GM18520 (cell line): ENCODE data around the gene EHD2.
"Not testable (repeated sequence)": the region's sequence is repeated elsewhere in the genome, so short reads cannot be mapped to it uniquely, and the experiment has no call there.

Source experiments
- ATAC-seq: cut with Tn5 transposase; IDR thresholded peaks from one replicate; pipeline ENCODE4 v1.9.1; 2021; ENCODE audit not compliant: unreplicated experiment

Gene EHD2

DNA sequence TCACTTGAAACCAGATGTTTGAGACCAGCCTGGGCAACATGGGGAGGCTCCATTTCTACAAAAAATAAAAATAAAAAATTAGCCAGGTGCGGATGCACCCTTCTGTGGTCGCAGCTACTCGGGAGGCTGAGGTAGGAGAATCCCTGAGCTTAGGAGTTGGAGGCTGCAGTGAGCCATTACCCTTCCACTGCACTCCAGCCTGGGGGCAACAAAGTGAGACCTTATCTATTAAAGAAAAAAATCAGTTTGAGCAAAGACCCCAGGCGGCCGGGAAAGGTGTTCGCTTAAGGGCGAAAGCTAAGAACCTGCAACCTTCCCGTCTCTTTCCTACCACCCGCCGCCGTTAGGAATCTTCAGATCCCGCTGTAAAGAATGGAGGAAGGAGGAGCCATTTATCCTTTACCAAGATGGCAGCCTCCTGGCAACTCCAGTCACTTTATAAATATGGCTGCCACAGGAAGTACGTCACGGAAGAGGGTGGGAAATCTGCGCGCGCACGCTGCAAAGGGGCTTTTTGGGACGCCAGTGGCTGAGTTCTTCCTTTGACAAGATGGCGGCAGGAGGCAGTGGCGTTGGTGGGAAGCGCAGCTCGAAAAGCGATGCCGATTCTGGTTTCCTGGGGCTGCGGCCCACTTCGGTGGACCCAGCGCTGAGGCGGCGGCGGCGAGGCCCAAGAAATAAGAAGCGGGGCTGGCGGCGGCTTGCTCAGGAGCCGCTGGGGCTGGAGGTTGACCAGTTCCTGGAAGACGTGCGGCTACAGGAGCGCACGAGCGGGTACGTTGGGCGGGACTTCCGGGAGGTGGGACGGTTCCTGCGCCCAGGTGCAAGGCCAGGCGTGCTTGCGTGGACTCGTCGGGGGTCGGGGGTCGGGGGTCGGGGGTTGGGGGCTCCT is 32.0 kb downstream of the EHD2 start, which contains the start of gene NOP53:
Gene NOP53, plus strand, starts transcription at position 537 of the 892 bp plus-strand sequence. Its CDS starts 14 bp downstream, at position 551.
- peak; percentile 66 for ATAC-seq

DNA sequence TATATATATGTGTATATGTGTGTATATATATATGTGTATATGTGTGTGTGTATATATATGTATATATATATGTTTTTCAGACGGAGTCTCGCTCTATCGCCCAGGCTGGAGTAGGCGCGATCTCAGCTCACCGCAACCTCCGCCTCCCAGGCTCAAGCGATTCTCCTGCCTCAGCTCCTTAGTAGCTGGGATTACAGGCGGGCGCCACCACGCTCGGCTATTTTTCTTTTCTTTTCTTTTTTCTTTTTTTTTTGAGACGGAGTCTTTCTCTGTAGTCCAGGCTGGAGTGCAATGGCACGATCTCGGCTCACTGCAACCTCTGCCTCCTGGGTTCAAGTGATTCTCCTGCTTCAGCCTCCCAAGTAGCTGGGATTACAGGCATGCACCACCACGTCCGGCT is 32.9 kb downstream of the EHD2 start:
- ATAC-seq = not testable (repeated sequence)

DNA sequence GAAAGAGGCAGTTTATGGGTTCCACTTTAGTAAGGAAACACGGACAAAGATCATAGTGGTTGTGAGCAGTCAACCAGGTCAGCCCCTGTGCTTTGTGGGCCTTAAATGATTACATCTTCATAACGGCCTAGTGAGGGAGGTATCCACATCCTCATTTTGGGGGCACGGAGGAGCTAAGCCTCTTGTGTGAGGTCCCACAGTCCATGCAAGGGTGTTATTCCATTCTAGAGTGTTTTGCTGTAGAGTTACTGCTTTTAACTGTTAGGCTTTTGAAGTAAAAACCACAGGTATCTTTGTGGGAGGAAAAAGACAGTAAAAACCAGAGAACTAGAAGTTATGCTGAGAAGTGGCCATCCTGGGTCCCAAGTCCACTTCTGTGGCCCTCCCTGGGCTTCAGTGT is 36.1 kb downstream of the EHD2 start:
- ATAC-seq = no peak

DNA sequence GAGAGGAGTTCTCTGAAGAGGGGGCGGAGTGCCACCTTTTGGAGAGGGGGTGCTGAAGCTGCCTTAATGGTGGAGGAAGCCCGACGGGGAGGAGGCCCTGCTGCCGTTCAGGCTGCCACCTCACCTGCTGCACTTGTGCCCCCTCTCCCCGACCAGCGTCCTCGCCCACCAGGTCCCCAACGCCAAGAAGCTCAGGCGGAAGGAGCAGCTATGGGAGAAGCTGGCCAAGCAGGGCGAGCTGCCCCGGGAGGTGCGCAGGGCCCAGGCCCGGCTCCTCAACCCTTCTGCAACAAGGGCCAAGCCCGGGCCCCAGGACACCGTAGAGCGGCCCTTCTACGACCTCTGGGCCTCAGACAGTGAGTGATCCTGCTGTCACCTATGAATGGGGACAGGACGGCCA is 37.5 kb downstream of the EHD2 start:
- ATAC-seq = no peak

DNA sequence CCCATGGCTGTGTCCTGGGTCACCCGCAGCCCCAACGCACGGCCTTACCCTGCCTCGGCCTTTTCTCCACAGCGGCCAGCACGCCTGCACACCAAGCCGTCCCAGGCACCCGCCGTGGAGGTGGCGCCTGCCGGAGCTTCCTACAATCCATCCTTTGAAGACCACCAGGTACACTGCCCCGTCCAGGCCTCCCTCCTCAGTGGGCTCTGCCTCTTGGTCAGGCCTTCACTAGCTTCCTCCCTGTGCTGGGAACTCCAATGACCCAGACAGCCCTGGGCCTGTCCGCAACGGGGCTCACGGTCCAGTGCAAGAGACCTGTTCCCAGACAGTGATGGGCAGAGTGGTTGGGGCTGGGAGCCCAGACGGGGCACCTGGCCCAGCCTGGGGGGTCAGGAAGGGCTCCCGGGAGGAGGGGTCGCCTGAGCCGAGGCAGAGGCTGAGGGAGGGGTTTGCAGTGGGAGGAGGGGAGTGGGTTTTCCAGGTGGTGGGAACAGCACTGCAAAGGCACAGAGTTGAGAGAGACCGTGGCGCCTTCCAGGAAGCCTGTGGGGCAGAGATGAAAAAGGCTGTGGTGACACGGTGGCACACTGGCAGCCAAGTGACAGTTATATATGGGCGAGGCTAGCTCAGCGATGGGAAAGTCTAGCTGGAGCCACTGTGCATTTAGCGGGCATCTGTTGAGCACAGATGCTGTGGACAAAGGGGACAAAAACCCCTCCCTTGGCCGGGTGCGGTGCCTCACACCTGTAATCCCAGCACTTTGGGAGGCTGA is 39.4 kb downstream of the EHD2 start:
- ATAC-seq = no peak

DNA sequence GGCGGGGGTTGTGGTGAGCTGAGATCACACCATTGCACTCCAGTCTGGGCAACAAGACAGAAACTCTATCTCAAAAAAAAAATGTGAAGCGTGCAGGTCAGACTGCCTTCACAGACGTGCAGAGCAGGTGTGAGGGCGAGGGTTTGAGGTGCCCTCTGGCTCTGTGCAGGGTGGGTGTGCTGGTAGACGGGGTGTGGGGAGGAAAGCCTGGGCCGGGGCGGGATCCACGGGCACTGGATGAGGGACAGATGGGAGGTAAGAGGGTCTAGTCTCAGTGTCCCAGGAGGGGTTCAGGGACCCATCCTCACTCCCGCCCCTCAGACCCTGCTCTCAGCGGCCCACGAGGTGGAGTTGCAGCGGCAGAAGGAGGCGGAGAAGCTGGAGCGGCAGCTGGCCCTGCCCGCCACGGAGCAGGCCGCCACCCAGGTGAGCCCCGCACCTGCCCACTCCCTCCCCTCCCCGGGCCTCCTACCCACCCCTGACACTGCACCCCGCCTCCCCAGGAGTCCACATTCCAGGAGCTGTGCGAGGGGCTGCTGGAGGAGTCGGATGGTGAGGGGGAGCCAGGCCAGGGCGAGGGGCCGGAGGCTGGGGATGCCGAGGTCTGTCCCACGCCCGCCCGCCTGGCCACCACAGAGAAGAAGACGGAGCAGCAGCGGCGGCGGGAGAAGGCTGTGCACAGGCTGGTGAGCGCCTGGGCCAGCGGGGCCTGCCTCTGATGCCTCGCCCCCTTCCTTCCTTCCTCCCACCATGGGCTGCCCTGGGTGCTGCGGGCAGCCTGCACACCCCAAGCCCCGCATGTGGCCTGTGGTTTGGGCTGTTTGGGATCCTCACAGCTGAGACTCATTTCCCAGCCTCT is 41.2 kb downstream of the EHD2 start:
- ATAC-seq = no peak

DNA sequence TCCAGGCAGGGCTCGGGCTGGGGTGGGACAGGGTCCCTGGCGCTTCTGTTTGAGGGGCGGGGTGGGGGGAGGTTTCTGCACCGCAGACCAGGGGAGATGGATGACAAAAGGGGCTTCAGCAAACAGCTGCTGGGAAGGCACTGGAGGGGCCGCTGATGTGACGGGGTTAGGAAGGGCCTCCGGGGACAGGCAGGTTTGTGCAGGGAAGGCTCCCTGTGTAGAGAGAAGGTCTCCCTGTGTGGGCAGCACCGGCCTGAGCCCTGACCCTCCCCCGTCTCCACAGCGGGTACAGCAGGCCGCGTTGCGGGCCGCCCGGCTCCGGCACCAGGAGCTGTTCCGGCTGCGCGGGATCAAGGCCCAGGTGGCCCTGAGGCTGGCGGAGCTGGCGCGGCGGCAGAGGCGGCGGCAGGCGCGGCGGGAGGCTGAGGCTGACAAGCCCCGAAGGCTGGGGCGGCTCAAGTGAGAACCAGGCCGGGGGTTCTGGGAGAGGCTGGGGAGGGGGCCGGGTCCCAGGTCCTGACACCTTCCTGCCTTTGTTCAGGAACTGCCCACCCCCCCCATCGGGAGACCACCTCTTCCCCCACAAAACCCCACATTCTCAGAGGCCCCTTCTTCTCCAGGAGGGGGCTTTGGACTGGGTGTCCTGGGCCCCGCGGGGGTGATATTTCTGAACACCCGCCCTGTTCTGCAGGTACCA is 42.0 kb downstream of the EHD2 start:
- ATAC-seq = no peak

DNA sequence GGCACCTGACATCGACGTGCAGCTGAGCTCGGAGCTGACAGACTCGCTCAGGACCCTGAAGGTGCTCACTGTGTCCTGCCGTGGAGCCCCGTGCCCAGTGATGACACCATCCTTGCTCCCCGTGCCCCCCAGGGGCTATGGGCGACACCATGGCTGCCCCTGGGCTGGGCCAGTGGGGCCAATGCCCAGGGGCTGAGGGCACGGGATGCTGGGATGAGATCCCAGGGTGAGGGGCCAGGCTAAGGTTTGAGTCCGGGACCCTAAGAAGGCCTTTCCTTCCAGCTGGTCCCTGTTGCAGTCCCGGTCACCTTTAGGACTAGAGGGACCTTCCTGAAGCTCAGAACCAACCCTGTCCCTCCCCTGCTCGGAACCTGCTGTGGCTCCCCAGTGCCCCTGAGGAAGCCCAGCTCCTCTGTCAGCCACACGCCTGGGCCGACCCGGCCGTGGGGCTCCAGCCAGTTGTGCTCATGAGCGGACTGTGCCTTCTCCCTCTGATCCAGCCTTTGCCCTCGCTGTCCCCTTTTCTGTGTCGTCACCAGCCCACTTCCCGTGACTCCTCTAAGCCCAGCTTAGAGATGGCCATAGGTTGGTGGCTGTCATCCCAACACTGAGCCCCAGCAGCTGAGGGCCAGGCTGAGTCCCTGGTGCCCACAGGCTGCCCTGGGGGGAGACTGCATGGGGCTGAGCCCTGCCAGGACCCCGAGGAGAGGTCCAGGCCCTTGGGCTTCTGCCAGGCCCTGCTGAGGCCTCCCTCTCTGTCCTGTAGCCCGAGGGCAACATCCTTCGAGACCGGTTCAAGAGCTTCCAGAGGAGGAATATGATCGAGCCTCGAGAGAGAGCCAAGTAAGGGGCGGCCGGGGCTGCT is 42.8 kb downstream of the EHD2 start:
- ATAC-seq = no peak

DNA sequence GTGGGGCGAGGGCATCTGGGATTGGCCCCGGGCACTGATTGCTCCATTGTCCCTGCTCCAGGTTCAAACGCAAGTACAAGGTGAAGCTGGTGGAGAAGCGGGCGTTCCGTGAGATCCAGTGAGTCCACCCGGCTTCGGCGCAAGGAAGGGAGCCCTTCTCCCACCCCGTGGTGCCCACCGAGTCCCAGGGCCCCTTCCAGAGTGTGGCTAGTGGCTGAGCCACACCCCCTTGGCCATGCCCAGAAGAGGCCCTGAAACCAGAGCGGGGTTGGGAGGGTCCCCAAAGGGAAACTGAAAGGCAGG is 43.4 kb downstream of the EHD2 start:
- no peak for ATAC-seq

DNA sequence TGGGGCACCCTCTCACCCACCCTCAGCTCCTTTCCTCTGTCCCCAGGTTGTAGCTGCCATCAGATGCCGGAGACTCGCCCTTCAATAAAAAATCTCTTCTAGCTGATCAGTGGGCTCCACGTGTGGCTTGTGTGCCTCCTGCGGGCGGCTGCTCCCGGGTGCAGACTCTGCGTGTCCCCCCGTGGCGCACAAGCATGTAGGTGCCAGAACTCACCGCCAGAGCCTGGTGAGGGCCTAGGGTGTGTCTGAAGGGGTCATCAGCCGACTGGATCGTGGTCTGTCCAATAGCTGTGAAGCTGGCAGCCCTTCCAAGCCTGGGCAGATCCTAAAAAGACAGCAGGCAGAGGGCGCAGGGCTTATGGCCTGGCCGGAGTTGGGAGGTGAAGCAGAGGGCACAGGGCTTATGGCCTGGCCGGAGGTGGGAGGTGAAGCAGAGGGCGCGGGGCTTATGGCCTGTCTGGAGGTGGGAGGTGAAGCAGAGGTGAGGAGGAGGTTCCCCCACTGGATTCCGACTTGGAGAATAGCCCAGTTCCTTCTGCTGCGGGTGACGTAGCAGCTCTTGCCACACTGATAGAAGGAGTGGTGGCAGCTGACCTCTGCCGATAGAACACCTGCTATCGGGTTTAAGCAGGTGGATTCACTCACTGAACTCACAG is 43.9 kb downstream of the EHD2 start:
- ATAC-seq = no peak

DNA sequence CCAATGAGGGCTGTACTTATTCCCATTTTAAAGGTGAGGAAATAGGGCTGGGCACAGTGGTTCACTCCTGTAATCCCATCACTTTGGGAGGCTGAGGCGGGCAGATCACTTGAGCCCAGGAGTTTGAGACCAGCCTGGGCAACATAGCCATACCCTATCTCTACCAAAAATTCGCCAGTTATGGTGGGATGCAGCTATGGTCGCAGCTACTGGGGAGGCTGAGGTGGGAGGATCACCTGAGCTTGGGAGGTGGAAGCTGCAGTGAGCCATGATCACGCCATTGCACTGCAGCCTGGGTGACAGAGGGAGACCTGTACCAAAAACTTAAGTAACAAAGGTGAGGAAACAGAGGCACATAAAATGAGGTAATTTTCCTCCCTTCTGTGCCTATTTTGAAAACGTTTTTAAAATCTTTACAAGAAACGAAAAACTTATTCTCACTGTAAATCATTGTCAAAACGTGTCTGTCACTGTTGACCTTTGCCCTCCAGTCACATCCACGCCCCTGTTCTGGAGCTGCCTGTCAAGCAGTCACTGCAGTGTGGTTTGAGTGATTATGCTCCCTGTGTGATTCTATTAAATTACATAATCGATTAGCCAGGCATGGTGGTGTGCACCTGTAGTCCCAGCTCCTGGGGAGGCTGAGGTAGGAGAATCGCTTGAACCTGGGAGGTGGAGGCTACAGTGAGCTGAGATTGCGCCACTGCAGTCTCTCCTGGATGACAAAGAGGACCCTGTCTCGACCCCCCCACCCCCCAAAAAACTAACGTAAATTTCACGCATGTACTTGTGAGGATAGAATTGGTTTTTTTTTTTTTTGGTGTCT is 44.6 kb downstream of the EHD2 start:
- ATAC-seq = no peak

DNA sequence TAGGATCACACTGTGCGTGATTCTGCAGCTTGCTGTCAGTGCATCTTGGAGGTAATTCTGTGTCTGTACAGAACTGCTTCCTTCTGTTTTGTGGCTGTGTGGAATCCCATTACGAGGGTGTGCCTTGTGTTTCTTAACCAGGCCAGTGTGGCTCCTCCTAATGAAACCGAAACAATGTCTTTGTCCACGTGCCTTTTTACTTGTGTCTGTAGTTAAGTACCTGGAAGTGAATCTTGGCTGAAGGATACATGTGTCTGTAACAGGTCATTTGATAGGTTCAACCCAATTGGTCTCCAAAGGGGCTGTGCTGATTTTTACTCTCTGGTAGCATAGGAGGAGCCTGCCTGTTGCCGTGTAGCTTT is 45.2 kb downstream of the EHD2 start:
- no peak for ATAC-seq

DNA sequence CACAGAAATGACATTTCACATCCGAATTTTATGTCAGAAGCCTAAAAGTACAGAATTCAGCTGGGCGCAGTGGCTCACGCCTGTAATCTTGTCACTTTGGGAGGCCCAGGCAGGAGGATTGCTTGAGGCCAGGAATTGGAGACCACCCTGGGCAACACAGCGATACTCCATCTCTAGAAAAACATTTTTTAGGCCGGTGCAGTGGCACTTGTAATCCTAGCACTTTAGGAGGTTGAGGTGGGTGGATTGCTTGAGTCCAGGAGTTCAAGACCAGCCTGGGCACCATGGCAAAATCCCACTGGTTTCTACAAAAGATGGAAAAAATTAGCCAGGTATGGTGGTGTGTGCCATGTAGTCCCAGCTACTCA is 47.4 kb downstream of the EHD2 start:
- no peak for ATAC-seq

DNA sequence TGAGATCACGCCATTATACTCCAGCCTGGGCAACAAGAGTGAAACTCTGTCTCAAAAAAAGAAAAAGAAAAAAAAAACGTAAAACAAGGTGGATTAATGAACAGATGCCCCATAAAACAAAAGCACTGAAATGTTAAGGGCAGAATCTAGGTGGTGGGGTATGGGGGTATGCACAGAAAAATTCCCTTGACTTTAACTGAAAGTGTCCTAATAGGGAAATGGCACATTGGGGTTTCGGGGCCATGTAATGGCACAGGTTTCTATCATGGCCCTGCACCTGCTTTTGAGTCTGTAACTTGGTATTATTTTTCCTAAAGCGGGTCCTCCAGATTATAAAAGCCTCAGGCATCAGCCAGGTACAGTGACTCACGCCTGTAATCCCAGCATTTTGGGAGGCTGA is 48.3 kb downstream of the EHD2 start:
- no peak for ATAC-seq

DNA sequence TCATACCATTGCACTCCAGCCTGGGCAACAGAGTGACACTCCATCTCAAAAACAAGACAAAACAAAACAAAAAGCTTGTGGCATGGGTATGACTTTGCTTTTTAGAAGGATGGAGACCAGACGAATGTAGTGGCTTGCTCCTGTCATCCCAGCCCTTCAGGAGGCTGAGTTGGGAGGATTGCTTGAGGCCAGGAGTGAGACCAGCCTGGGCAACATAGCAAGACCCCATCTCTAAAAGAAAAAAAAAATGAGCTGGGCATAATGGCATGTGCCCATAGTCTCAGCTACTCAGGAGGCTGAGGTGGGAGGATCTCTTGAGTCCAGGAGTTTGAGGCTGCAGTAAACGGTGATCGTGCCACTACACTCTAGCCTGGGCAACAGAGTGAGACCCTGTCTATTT is 48.9 kb downstream of the EHD2 start:
- ATAC-seq = no peak

DNA sequence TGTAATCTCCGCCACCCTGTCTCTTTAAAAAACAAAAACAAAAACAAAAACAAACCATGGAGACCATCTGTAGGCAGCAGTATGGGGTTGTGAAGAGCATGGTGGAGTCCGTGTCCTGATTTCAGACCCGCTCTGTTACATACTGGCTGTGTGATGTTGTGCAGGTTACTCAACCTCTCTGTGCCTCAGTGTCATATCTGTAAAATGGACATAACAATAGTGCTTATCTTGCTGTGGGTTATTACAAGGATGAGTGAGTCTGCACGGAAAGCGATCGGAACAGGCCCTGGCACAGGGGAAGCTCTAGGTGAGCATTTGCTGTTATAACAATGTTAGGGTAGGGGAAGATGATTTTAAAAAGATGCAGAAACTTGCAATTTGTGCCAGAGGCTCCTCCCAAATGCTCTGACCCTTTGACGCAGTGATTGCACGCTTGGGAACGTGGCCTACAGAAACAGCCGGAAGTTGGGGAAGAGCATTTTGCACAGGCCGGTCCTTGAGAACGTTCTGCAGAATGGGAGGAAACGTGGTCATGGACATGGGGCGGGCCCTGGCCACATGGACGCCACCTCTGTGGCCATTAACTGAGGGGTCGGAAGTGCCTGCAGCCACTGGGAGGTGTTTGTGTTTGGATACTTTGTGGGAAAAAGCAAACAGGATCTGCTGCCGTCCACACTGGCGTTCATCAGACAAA is 49.5 kb downstream of the EHD2 start:
- ATAC-seq = no peak

DNA sequence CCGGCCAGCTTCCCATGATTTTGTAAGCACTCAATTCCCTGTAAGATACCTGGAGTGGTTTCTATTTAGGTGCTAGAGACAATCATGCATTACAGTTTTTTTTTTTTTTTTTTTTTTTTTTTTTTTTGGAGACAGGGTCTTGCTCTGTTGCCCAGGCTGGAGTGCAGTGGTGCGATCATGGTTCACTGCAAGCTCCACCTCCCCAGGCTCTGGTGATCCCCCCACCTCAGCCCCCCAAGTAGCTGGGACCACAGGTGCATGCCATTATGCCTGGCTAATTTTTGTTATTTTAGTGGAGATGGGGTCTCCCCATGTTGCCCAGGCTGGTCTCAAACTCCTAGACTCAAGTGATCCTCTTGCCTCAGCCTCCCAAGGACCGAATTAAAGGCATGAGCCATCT is 51.5 kb downstream of the EHD2 start:
- not testable (repeated sequence) for ATAC-seq
